Epithelial cell of esophagus (primary cell): ENCODE data around the gene SCRN1.

ENCODE experiments used
- DNase-seq: peaks from one replicate; pipeline ENCODE4 v3.0.0; 2010; ENCODE audit warnings: low read depth
- H3K4me3 ChIP-seq: 2 replicates; pipeline ENCODE4 v1.5.1; 2011; ENCODE audit warnings: mild to moderate bottlenecking, low read length, control low read depth
- TF ChIP-seq, protein P1 (sequence below): IDR thresholded peaks from 2 replicates; pipeline ENCODE4 v1.5.1; 2011; ENCODE audit warnings: low read depth, mild to moderate bottlenecking, low read length, control low read depth, inconsistent platforms; ENCODE audit not compliant: insufficient read depth; ENCODE audit errors: missing control alignments

The SCRN1 gene, protein sequence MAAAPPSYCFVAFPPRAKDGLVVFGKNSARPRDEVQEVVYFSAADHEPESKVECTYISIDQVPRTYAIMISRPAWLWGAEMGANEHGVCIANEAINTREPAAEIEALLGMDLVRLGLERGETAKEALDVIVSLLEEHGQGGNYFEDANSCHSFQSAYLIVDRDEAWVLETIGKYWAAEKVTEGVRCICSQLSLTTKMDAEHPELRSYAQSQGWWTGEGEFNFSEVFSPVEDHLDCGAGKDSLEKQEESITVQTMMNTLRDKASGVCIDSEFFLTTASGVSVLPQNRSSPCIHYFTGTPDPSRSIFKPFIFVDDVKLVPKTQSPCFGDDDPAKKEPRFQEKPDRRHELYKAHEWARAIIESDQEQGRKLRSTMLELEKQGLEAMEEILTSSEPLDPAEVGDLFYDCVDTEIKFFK

DNA sequence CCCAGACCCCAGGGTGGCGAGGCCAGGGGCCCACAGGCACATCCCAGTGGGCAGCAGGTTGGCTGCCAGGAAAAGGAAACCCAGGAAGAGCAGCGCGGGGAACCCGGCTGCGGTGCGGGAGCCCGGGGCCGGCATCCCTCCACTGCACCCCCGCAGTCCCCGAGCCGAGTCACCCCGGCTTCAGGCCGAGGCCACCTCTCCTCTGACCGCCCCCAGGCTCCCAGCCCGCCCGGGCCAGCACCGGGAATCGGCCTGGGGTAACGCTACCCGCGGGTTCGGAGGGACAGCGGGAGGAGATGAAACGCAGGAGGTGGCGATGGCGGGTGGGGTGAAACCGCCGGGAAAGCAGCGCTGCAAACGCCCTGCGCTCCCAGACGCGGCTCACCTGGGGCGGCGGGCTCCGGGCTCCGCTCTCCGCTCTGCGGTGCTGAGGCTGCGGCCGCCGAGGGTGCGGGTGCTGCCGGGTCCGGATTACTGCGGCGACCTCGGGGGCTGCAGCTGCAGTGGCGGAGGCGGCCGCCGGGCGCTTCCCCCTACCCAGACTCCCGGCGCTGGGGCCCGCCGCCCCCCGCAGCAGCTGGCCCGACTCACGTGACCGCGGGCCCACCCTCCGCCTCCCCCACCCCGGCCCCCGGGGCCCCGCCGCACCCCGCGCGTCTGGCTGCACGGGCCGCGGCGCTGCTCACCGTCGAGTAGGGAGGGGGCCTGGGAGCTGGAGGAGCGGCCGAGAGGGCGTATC lies at the start of gene SCRN1:
TSS of gene SCRN1 (minus strand) at position 545 of the 739 bp plus-strand sequence. CDS start 20,734 bp downstream, outside the sequence.
- H3K4me3 ChIP-seq, result peak within 1 kb of the TSS; percentile 66
- peak; percentile 36 for DNase-seq
- TF ChIP-seq, protein P1, sequence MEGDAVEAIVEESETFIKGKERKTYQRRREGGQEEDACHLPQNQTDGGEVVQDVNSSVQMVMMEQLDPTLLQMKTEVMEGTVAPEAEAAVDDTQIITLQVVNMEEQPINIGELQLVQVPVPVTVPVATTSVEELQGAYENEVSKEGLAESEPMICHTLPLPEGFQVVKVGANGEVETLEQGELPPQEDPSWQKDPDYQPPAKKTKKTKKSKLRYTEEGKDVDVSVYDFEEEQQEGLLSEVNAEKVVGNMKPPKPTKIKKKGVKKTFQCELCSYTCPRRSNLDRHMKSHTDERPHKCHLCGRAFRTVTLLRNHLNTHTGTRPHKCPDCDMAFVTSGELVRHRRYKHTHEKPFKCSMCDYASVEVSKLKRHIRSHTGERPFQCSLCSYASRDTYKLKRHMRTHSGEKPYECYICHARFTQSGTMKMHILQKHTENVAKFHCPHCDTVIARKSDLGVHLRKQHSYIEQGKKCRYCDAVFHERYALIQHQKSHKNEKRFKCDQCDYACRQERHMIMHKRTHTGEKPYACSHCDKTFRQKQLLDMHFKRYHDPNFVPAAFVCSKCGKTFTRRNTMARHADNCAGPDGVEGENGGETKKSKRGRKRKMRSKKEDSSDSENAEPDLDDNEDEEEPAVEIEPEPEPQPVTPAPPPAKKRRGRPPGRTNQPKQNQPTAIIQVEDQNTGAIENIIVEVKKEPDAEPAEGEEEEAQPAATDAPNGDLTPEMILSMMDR, result no peak

DNA sequence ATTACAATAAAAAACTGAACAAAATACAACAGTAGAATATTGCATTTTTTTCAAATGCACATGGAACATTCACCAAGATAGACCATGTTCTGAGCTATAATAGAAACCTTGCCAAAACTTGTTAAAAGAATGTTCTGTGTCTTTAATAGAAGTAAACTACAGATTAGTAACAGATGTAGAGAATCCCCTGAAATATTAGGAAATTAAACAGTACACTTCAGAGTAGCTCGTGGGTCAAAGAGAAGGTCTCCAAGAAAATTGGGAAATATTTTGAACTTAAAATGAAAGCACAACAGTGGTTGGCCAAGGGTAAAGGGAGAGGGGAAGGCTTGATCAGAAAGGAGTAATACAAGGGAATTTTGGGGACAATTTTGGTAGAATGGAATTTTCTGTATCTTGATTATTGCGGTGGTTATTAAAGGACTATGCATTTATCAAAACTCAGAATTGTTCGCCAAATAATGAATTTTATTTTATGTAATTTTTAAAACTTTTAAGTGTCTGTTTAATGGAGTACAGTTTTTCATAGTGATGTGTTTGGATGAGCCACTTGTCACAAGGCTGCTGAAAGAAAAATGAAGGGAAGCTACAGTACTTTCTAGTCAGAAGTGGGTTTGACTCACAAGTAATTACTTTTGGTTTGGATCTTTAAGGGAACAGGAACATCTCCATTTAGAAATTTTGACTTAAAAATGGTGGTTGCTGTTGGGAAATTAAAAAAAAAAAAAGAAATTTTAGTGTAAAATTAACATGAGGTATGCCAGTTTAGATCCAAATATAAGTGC lies 48.8 kb upstream of the SCRN1 start:
- TF ChIP-seq, protein P1, result no peak
- DNase-seq, result no peak
- no peak overlapping the region for H3K4me3 ChIP-seq

DNA sequence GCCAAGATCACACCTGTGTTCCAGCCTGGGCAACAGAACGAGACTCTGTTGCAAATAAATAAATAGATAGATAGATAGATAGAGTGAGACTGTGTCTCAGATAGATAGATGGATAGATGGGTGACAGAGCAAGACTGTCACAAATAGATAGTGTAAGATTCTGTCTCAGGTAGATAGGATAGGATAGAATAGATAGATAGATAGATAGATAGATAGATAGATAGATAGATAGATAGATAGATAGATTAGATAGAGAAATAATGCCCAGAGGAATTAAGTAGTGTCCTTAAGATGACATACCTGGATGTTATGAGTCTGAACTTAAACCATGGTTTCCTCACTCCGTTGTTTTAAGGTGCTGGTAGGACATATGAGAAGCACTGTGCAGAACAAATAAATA lies 46.6 kb upstream of the SCRN1 start:
- TF ChIP-seq, protein P1, result no peak
- no peak for DNase-seq
- no peak overlapping the region for H3K4me3 ChIP-seq

DNA sequence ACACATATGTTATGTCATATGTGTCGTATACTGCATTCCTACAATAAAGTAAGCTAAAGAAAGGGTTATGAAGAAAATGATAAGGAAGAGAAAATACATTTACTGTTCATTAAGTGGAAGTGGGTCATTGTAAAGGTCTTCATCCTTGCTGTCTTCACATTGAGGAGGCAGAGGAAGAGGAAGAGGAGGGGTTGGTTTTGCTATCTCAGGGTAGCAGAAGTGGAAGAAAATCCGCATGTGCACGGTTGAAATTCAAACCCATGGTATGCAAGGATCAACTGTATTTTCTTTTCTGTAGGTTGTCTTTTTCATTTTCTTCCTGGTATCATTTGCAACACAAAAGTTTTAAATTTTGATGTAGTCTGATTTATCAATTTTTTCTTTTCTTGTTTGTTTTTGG lies 44.9 kb upstream of the SCRN1 start:
- TF ChIP-seq, protein P1, result no peak
- no peak overlapping the region for H3K4me3 ChIP-seq
- DNase-seq, result no peak

DNA sequence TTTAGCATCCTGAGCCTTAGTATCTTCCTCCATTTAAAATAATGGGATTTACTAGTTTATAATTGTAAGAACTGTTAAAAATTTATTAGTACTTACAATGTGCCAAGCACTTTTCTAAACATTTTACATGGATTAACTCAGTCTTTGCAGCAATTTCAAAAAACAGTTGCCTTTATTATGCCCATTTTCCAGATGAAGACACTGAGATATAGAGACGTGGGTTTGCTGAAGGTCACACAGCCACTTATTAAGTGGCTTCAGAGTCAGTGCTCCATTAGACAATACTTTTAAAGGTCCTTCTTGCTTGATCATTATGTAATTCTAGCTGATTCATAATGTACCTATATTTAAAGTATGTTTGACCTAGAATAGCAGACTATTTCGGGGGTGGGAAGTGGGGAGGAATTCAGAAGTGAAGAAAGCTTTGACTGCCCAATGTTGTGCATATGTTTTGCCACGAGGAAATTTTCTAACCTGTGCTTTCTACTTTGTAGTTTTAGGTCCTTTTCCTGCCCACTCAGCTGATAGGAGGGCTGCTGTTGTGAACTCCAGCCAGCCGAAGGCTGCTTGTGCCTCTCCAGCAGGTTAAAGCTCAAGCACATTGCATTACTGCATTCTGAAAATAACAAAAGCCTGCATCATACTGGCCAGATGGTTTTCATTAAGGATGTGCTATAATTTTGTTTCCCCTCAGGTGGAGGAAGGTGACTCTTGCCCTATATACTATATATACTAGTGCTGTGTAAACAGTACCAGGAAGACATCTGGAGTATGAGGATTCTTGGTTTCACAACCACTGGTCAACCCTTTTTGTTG lies 42.9 kb upstream of the SCRN1 start:
- TF ChIP-seq, protein P1, result no peak
- peak; percentile 28 for DNase-seq
- no peak overlapping the region for H3K4me3 ChIP-seq

DNA sequence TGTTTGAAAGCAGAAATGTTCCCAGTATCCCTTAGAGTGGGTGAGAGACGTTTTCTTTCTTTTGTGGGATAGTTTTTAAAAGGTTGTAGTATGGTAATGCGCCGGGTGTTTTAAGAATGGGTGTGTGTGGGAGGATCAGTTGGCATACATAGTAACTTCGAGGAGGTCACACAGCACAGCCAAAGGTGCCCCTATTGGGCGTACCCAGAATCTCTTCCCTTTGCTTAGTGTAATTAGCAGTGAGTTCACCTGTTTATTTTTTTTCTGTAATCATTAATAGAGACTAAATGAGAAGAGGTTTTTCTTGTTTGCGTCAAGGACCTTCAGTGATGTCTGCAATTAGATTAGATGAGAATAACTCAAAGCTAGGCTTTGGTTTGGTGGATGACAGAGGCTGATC lies 40.1 kb upstream of the SCRN1 start:
- H3K4me3 ChIP-seq, result peak overlapping the region; percentile 90
- DNase-seq, result peak; percentile 25
- TF ChIP-seq, protein P1, result peak; percentile 18
